ENCODE data around the gene TENM3. TPM values are rescaled to one million over a fixed set of nuclear protein-coding genes. Genes with fewer than 3 reads are reported as not detected.

Gene TENM3
- total RNA-seq, 2 experiments from 2014 or later = not detected

GRCh38 chr4:182745237-182745636 is 502.0 kb downstream of the TENM3 start:
- Mint-ChIP-seq H3K36me3 (ENCODE audit: low read depth) (no peaks in the 10 kb centered on the region), H3K27ac (no peak overlapping the region), H3K27me3 (no peaks in the 10 kb centered on the region), H3K9me3 (no peaks in the 10 kb centered on the region), H3K4me3 (no peak overlapping the region), H3K4me1 (ENCODE audit: low read depth) (no peaks in the 10 kb centered on the region)
- TF ChIP-seq CTCF (IDR thresholded peaks at IDR 0.05) = no peak
- ChIA-PET CTCF (no interaction called here), POLR2A (no interaction called here)
- ATAC-seq (ENCODE audit: poor library complexity) (no peak), DNase-seq (no peak)
- intact Hi-C loops (cut with DNase I, micrococcal nuclease) = no loop called here
- Histone ChIP-seq H3K9me3 (ENCODE audit: control insufficient read depth in 1 of 2, insufficient read depth in 1 of 2, low read length in 2 of 2) (no peaks in the 10 kb centered on the region), H3K4me1 (ENCODE audit: insufficient read depth, low read length) (no peaks in the 10 kb centered on the region), H3K36me3 (ENCODE audit: insufficient read depth, low read length) (no peaks in the 10 kb centered on the region), H3K27ac (ENCODE audit: low read depth in 1 of 2, low read length in 2 of 2) (no peak overlapping the region), H3K27me3 (ENCODE audit: control insufficient read depth in 1 of 2, insufficient read depth in 2 of 2, low read length in 2 of 2) (no peaks in the 10 kb centered on the region), H3K4me3 (ENCODE audit: low read length) (no peak overlapping the region)

GRCh38 chr4:182746876-182747275 is 503.7 kb downstream of the TENM3 start:
- H3K27ac Mint-ChIP-seq = no peak overlapping the region
- Histone ChIP-seq H3K36me3 (ENCODE audit: insufficient read depth, low read length) (no peaks in the 10 kb centered on the region), H3K27ac (ENCODE audit: low read depth in 1 of 2, low read length in 2 of 2) (no peak overlapping the region), H3K4me3 (ENCODE audit: low read length) (no peak overlapping the region), H3K9me3 (ENCODE audit: control insufficient read depth in 1 of 2, insufficient read depth in 1 of 2, low read length in 2 of 2) (no peaks in the 10 kb centered on the region), H3K4me1 (ENCODE audit: insufficient read depth, low read length) (no peaks in the 10 kb centered on the region), H3K27me3 (ENCODE audit: control insufficient read depth in 1 of 2, insufficient read depth in 2 of 2, low read length in 2 of 2) (no peaks in the 10 kb centered on the region)
- no peaks in the 10 kb centered on the region for H3K4me1 Mint-ChIP-seq (ENCODE audit: low read depth)
- DNase-seq = no peak
- no peak overlapping the region for H3K4me3 Mint-ChIP-seq
- H3K9me3 Mint-ChIP-seq = no peaks in the 10 kb centered on the region
- no peak for TF ChIP-seq CTCF (IDR thresholded peaks at IDR 0.05)
- no peaks in the 10 kb centered on the region for H3K36me3 Mint-ChIP-seq (ENCODE audit: low read depth)
- ChIA-PET CTCF (no interaction called here), POLR2A (no interaction called here)
- no peaks in the 10 kb centered on the region for H3K27me3 Mint-ChIP-seq
- no peak for ATAC-seq (ENCODE audit: poor library complexity)
- intact Hi-C loops (cut with DNase I, micrococcal nuclease) = no loop called here

GRCh38 chr4:182748283-182748682 is 505.1 kb downstream of the TENM3 start:
- intact Hi-C loops (cut with DNase I, micrococcal nuclease) = no loop called here
- H3K27ac Mint-ChIP-seq = no peak overlapping the region

More at GRCh38 chr4:182748283-182748682, 505.1 kb downstream of the TENM3 start:
- Mint-ChIP-seq H3K4me1 (ENCODE audit: low read depth) (no peaks in the 10 kb centered on the region), H3K36me3 (ENCODE audit: low read depth) (no peaks in the 10 kb centered on the region), H3K4me3 (no peak overlapping the region), H3K27me3 (no peaks in the 10 kb centered on the region), H3K9me3 (no peaks in the 10 kb centered on the region)
- H3K36me3 ChIP-seq (ENCODE audit: insufficient read depth, low read length) = no peaks in the 10 kb centered on the region
- H3K4me1 ChIP-seq (ENCODE audit: insufficient read depth, low read length) = no peaks in the 10 kb centered on the region
- H3K4me3 ChIP-seq (ENCODE audit: low read length) = no peak overlapping the region
- peaks cover 0 to 3% of the 10 kb centered on the region in 2 experiments for H3K9me3 ChIP-seq (ENCODE audit: control insufficient read depth in 1 of 2, insufficient read depth in 1 of 2, low read length in 2 of 2)
- ChIA-PET POLR2A (no interaction called here), CTCF (interaction anchor here (1.4 kb wide), 1 partner anchor 10 kb away, joined by 3 read pairs; no protein-coding TSS in a partner anchor)
- no peak for TF ChIP-seq CTCF (IDR thresholded peaks at IDR 0.05)
- no peaks in the 10 kb centered on the region for H3K27me3 ChIP-seq (ENCODE audit: control insufficient read depth in 1 of 2, insufficient read depth in 2 of 2, low read length in 2 of 2)
- no peak for ATAC-seq (ENCODE audit: poor library complexity)
- no peak for DNase-seq
- H3K27ac ChIP-seq (ENCODE audit: low read depth in 1 of 2, low read length in 2 of 2) = no peak overlapping the region
